Measurements from ENCODE around the gene SLC4A11. TPM values are rescaled to one million over a fixed set of nuclear protein-coding genes. Genes with fewer than 3 reads are reported as not detected.
A peak's percentile ranks its signal among the peaks of the same experiment; 100 is the strongest.

The SLC4A11 gene
- polyA plus RNA-seq (2013, experiment 1 of 2; ENCODE audit: insufficient read length): 0.30 TPM
- polyA plus RNA-seq (2013, experiment 2 of 2; ENCODE audit: insufficient read length): 0.26 TPM

DNA sequence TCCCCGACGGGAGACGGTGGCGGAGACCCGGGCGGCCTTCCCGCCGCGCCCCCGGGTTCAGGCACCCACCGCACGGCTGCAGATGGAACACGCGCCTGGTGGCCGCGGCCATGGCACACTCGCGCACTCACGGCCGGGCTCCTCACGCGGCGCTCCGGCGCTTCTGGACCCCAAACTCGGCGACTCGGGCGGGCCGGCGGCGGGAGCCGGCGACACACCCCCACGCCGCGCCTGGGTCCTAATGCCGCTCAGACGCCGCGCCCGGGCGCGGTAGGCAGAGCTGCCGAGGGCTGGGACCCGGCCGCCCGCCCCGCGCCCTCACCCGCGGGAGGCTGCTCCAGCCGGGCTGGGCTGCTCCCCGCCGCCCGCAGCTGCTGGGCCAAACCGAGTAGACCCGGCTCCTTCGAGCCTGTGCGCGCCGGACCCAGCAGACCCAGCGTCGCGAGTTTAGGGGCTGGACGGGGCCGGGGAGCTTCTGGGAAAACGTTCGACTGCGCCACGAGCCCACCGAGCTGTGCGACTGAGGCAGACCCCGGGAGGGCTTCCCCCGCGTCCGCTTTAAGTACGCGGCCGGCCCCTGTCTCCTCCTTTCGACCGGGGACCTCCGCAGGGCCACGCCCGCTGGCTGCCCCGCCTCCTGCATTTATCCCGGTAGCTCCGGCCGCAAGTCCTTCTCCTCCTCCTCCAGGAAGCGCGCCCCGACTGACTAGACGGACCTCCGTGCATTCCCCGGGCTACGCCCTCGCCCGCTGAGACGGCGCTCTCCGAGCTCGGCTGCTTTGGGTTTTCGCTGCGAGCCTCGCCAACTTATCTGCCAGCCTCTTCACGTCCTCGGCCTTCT is at the start of gene SLC4A11:
Gene SLC4A11, minus strand, starts transcription at position 165 of the 841 bp plus-strand sequence. Its CDS starts 53 bp downstream, at position 112.
- DNase-seq: peak; percentile 34

DNA sequence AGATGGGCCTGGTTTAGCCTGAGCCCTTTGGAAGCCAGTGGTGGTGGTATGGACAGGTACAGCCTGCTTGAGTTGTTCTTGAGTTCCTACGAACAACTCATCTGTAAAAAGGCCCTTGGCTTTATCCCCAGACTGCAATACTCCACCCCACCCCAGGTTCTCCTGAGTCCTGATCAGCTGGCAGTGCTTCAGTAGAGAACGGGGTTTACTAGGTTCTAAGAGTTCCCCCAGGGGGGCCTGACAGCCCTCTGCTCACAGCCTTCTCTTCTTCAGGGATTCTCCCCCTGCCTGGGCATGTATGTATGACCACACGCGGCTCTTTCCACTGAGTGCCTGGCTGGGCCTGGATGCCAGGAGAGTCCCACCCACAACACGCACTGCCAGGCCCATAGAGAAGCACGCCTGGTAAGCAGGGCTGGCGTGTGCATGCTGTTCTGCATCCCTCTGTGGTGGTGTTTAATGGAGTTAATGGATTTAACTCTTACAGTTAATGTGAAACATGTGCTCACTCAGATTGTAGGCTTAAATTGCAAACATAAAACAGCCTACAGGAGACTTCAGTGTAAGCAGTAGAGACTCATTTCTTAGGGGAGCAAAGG is 44.3 kb upstream of the SLC4A11 start:
- no peak for DNase-seq

DNA sequence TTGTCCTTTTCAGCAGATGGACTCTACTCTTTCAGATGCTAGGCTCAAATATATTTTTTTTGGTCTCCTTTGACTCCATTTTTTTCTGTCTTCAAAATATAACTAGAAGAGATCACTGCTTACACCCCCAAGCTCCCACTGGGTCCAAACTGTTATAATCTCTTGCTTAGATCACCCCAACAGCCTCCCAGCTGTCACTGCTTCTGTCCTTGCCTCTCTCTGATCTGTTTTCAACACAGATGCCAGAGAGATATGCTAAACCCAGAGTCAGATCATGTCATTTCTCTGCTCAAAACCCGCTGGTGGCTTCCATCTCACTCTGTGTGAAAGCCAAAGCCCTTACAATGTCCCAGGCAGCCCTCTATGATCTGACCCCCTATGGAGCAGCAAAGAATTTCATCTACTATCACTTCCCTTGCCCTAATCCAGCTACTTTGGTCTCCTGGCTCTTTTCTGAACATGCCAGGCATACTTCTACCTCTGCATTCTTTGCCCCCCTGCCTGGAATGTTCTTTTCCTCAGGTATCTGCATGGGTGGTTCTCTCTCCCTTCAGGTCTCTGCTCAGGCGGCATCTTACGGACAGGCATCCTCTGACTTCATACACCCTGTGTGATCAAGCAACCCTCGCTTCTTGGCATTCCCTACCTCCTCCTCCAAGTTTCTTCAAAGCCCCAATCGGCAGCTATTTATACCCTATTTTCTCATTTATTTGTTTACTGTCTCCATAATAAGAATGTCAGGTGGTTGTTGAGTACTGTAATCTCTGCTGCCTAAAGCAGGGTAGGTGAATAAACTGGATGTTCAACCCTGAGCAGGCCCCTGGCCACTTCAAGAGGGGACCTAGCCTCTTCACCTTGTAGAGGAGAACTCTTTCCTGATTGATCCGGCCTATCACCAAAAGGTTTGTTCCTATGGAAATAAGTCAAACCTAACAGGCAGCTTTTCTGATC is 43.6 kb upstream of the SLC4A11 start:
- no peak for DNase-seq

DNA sequence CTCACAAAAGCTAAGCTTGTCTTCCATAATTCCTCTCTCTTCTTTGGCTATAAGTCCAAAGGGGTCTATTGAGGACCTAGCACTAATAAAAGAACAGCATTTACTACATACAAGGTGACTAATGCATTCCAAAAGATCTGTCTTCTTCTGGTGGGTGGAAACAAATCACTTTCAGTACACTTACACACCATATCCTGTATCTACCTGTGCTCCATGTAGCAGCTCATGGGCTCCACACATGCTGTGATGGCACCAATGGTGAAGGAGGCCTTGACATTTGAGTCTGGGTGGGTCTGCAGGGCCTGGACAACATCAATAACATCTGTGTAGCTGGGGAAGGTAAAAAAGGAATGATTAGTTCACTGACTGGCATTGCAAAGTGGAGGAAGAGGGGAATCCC is 42.4 kb upstream of the SLC4A11 start:
- no peak for DNase-seq

DNA sequence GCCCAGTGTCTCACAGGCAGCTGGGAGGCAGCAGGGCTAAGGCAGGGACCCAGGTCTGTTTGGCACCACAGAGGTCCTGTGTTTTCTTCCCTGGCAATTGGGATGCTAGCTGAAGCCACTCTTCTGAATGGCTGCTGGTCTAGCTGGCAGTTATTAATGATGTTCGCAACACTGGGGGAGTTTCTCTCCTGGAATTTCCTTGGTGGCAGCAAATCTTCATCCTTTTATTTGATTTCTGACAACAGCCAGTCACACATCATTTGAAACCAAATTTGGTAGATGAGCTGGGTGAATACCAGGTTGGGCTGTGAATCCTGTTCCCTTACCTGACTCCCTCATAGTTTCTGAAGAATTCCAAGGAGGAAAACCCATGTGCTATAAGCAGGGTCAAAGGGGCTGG is 40.8 kb upstream of the SLC4A11 start:
- DNase-seq: no peak

DNA sequence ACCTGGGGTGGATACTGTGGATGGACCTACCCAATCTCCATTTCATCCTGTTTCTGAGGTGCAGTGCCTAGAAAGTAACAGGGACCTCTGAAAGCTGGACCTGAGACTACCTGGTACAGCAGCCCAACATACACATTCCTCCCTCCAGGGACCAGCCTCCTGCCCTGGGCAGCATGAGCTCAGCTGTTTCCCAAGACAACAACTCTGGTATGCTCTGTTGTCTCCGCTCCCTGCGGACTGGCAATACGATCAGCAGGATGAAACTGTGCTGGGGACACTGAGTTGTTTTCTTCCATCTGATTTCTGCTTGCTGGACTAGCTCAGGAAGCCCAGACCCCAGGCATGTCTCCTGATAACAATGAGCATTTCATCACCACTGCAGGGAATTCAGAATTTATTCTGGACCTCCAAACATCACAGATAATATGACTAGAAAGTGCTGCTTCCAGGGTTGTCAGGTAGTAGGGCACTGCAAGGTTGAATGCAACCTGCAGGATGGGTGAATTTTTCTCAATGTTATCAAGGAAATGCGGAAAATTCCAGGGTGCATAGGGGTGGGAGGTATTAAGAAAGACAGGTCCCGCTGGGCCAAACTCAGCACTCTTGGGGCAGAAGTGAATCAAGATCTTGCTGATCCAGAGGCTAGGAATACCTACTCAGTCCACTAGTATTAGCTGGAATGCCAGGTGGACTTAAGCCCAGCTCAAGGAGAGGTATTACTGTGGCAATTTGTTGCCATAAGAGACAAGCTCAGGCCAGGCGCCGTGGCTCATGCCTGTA is 38.9 kb upstream of the SLC4A11 start:
- no peak for DNase-seq

DNA sequence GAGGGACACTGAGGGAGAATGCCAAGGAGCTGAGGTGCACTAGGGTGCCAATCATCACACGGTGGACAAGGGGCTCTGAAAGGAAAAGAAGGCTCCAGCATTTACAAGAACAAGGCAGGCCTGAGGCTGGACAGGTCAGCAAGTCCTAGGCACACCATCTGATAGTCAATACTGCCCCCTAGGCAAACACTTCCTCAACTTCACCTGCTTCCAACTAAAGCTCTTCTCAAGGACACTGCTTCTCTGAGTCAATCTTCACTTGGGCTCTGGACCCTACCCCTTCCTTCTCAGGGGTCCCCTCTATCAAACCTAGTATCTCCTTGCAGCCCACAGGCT is 37.7 kb upstream of the SLC4A11 start:
- DNase-seq: peak; percentile 6

DNA sequence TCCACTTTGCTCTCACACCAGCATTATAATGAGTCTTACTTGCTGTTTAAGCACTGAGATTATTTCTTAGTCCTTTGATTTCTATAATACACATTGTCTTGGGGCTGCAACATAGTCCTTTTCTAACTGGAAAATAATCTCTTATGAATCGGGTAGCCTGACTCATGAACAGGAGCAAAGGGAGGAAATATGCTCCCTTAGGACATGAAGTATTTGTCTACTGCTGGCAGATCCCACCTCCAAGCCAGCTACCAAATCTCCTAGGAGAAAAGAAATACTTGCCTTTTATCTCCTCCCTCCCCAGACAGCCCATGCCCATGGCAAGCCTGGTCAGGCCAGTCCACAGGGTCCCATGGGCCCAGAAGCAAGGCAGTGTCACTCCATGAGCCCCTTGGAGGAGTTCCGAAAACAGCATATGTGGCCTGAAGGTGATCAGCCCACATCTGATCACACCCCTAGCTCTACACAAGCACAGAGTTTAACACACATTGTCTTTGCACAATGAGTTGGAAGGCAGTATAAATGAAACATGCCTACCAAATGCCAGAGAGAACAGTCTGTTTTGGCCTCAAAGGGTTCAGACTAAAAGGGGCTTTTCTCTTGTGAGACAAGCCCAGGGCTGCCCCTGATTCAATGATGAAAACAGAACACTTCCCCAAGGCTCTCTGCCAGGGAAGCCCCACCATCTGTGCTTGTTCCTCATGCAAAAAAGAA is 37.1 kb upstream of the SLC4A11 start:
- peak; percentile 25 for DNase-seq

DNA sequence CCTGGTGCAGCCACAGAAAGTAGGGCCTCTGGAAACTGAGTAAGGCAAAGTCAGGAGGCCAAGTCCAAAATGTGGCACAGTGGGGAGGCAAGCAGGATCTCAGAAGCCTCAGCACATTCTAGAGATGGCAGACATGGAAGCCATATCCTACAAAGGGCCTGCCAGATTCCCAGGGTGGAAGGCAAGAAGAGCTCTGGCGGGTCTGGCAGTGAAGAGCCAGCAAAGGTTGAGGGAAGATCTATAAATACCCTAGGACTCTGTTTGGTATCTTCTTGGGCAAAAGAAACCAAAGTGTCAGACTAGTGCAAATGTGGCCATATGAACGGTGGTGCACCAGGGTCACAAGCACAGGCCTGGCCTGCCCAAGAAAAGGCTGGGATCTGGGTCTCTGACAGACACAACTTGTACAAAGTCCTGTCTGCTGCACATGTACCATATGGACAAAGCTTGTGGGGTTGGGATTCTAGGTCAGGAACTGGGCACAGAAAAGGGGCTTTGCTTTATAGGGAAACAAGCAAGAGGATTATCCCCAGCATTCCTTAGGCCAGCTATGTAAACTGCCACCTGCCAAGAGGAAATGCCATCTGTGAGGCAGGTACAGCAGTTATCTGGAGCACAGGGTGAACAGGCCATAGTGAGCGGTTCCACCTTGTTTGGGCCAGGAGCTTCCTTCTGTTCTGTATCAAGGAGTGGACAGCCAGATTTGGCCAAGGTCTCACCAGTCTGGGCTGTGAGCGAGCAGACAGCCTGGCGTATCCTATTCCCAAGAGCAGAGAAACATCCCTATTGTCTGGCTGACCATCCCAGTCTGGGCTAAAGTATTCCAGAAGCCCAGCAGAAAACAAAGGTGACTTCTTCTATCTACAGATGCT is 36.3 kb upstream of the SLC4A11 start:
- DNase-seq: no peak

DNA sequence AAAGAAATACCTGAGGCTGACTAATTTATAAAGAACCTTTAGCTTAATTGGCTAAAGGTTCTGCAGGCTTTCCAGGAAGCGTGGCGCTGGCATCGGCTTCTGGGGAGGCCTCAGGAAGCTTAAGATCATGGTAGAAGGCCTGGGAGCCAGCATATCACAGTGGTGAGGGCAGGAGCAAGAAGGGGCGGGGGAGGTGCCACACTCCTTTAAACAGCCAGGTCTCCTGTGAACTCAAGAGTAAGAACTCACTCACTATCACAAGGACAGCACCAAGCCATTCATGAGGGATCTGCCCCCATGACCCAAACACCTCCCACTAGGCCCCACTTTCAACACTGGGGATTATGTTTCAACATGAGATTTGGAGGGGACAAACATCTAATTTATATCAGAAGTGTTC is 34.4 kb upstream of the SLC4A11 start:
- no peak for DNase-seq

DNA sequence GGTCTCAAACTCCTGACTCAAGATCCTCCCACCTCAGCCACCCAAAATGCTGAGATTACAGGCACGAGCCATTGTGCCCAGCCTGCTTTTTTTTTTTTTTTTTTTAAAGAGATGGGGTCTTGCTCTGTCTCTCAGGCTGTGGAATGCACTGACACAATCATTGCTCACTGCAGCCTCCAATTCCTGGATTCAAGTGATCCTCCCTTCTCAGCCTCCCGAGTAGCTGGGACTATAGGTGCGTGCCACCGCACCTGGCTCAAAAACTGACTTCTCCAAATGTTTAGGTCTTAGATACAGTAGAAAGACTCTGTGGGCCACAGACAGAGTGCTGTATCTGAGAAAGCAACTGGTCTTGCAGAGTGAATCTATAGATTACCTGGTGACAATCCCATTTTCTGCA is 31.1 kb upstream of the SLC4A11 start:
- no peak for DNase-seq

DNA sequence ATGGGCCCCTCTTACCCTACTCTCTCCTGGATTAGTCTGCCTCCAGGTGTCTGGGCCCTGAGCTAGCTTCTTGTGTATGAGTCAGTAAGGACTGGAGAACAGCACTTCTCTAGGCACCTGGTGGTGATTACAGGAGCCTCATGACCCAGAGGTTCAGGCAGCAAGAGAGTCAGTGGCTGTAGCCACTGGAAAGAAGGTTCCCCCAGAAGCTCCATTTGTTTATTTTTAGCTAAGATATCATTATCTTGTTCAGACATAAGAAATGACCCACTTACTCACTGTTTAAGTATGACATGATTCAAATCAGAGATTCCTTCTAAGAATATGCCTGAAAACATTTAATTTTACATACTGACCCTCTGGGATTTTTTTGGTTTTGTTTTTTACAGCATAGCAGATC is 23.6 kb upstream of the SLC4A11 start:
- DNase-seq: peak; percentile 39

DNA sequence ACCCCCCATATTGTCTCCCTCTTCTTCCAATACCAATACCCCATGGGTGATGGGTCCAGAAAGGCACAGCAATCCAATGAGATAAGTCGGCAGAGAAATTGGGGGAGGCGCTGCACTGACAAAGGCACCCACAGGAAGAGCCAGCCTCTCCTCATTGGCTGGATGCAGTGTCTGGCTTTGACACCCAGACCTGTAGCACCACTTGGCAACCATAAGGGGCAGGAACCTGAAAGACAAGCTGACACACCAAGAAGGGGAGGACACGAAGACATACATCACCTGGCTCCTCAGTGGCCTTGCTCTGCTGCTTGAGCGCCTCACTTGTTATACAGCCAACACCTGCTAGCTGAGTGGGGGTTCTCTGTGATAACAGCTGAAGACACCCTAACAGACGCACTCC is 19.4 kb upstream of the SLC4A11 start:
- no peak for DNase-seq

DNA sequence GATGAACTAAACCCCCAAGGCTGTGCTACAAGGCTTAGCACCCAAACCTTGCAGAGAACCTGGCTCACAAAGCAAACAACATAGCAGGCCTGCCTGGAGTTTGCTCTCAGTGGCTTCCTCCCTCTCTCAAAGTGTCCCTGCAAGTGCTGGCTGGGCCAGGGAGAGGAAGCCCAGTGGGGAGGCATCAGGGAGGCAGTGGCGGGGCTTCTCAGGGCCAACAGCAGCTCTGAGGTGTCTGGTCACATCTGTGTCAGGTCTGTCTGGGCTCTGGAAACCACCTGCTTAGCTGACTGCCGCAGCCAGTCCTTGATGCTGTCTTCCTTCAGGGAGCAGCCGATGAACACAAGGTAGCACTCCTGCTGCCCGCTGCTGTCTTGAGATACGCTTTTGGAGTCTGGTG is 16.7 kb upstream of the SLC4A11 start:
- DNase-seq: no peak

DNA sequence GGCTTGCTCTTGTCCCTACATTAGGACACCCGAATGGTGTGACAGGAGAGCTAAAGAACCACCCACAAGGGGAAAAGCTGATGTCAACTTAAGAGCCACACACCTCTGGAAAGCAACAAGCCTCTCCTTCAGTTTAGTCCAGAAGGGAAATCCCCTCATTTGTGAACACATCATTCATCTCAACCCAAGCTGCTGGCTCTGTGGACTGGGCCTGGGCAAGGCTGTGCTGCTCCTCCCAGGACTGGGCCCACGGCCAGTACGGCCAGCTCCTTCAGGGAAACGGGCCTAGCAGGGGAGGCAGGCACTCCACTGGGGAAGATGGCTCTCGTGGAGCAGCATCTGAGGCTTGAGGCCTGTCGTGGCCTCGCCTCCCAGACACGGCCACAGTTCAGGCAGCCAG is 12.8 kb upstream of the SLC4A11 start:
- no peak for DNase-seq

DNA sequence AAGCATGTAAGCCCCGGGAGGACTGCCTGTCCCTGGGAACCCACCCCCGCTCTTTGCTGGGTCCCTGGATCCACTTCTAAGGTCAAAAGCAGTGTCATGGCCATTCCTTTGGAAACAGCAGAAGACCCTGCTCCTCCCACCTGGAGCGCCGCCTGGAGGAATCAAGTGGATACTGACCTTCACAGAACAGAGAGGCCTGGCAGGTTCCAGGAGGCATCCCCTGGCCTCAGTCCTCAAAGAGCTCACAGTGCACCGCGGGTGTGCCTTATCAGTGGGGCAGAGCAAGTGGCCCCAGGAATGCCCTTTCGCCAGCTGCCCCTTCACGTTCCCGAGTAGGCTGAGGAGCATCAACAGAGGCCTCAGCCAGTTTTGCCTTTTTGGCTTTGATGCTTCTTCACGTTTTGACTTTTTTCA is 11.1 kb upstream of the SLC4A11 start:
- DNase-seq: no peak

DNA sequence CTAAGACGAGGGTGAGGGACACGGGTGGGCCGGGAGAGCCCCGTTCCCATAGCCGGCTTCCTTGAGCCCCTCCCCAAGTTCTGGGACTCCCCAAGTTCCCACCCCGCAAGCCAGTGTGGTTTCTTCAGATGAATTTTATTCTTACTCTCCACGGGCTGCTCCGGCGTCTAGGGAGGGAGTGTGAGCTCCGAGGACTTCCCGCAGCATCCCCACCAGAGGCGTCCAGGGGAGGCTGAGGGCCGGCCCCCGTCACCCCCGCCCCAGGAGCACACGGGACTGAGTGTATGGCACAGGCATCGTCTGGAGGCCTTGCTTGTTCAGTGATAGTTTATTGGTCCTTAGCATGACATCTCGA is 10.0 kb upstream of the SLC4A11 start:
- no peak for DNase-seq

DNA sequence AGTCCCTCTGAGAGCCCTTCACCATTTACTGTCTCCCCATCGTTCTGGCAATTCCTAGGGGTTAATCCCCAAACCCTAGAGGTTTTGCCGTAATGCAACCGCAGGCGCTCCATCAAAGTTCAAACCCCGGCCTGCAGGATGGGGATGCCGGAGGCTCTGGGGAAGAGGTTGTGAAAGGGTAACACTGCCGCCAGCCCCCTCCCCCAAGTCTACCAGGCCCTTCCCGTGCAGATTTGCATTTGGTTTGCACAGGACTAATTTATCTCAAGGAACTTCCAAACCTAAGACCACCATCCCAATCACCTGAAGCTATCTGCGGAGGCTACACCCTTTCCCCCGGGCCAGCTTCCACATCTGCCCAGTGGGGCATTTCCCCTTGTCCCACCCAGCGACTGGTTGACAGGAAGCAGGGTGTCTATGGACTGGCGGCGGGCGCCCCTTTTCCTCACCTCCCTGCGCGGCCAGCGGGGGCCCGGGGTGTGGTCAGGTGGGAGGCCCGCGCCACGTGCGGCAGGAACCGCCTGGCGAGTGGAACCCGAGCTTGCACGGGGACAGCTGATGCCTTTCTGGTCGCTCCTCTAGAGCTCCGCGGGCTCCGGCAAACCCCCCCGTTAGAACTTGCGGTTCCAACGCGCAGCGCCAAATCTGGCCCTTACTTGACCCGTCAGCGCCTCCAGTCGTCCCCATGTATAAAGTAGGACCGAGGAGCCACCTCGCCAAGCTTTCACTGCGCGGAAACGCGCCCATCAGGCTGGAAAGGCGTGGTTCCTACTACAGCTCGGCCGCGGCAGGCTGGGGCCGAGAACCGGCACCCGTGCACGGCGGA is 9.4 kb upstream of the SLC4A11 start:
- peak; percentile 30 for DNase-seq

DNA sequence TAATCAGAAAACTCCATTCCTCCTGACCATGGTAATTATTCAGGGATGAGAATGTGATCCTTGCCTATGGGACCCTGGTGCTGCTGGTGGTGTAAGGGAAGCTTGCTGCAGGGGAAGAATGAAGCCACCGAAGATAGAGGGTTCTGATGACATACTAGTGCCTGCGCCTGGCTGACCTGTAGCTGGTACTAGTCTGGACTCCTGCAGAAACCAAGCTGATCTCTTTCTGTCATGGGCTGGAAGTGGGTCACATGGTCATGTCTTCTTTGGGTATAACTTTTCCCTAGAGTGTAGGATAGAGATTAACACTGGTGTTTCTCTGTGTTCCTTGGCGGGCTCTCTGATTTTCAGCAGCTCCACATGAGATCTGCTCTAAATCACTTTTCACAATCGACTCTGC is 8.6 kb upstream of the SLC4A11 start:
- no peak for DNase-seq

DNA sequence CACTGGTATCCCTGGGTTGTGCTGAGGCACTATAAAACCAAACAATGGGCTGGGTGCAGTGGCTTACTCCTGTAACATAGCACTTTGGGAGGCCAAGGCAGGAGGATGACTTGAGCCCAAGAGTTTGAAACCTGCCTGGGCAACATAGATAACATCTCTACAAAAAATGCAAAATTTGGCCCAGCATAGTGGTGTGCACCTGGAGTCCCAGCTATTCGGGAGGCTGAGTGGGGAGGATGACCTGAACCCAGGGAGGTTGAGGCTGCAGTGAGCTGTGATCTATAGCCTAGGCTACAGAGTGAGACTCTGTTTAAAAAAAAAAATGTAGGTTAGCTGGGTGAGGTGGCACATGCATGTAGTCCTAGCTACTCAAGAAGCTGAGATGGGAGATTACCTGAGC is 7.7 kb upstream of the SLC4A11 start:
- no peak for DNase-seq

Data from fibroblast of skin of scalp (primary cell).